Sigmoid colon (tissue), 7 donors: ENCODE measurements around the gene ZYG11A. TPM values are rescaled to one million over a fixed set of nuclear protein-coding genes. Genes with fewer than 3 reads are reported as not detected.

ENCODE experiments used
- DNase-seq: peaks from one replicate; pipeline ENCODE4 v3.0.0-alpha.2; 2019
- H3K27ac ChIP-seq, 4 donors: fragments of 200-600 bp; sonication (generic); one replicate each; pipeline ENCODE4 v1.5.1; 2016 to 2019; ENCODE audit warnings: mild to moderate bottlenecking in 1 of 4
- H3K27me3 ChIP-seq, 3 donors: fragments of 200-600 bp; sonication (generic); one replicate each; pipeline ENCODE4 v1.5.1; 2019; ENCODE audit warnings: mild to moderate bottlenecking in 1 of 3
- H3K36me3 ChIP-seq, 4 donors: fragments of 200-600 bp; sonication (generic); one replicate each; pipeline ENCODE4 v1.5.1; 2016 to 2019
- H3K4me1 ChIP-seq, 4 donors: fragments of 200-600 bp; sonication (generic); one replicate each; pipeline ENCODE4 v1.5.1; 2017 to 2019
- H3K4me3 ChIP-seq, 4 donors: fragments of 200-600 bp; sonication (generic); one replicate each; pipeline ENCODE4 v1.5.1; 2017 to 2019; ENCODE audit warnings: mild to moderate bottlenecking in 2 of 4, moderate library complexity in 1 of 4
- H3K9me3 ChIP-seq, 4 donors: fragments of 200-600 bp in 3 of 4; sonication (generic) in 3 of 4; one replicate each; pipeline versions ENCODE4 v1.5.1 to v1.6.1; 2013 to 2019
- CTCF ChIP-seq, 4 experiments: fragments of 450-650 bp in 3 of 4; fragments of 200-600 bp in 1 of 4; IDR thresholded peaks; one replicate each; pipeline ENCODE4 v1.5.1; 2016 to 2019; ENCODE audit warnings: antibody characterized with exemption in 4 of 4, mild to moderate bottlenecking in 3 of 4, moderate library complexity in 2 of 4
- EP300 ChIP-seq, 4 donors: sonication (generic); formaldehyde crosslinking; IDR thresholded peaks; one replicate each; pipeline ENCODE4 v1.6.1; 2017; ENCODE audit warnings: antibody characterized with exemption in 4 of 4
- POLR2A ChIP-seq, 2 donors: fragments of 450-650 bp; IDR thresholded peaks; one replicate each; pipeline ENCODE4 v1.6.1; 2016; ENCODE audit warnings: antibody characterized with exemption in 2 of 2, mild to moderate bottlenecking in 2 of 2, moderate library complexity in 2 of 2
- POLR2AphosphoS5 ChIP-seq, 4 donors: sonication (generic); formaldehyde crosslinking; IDR thresholded peaks; one replicate each; pipeline ENCODE4 v1.6.1; 2017; ENCODE audit warnings: antibody characterized with exemption in 4 of 4
- WGBS, 2 donors: extraction: QIAGEN DNeasy Blood & Tissue Kit; methylation state at CpG; one replicate each; pipeline ENCODE4 v1.1.7; 2013; 5-methylcytosine and 5-hydroxymethylcytosine counted together
- intact Hi-C: fragments of 100-400 bp; cut with DNase I; formaldehyde crosslinking; loops from one replicate; pipeline ENCODE4 v1.15.1; 2023
- polyA plus RNA-seq, 3 donors: library from polyadenylated mRNA; stranded (reverse); fragments of 200-250 nt; gene quantifications; one replicate each; pipeline ENCODE4 v1.2.3, GENCODE V29; 2013
- total RNA-seq, 4 donors: library from RNA; depleted of rRNA; stranded (reverse); fragments of >200 nt; gene quantifications; one replicate each; pipeline ENCODE4 v1.1.0, GENCODE V29; 2016
- donor health status: healthy with polysubstance abuse.
- donor health status: Bipolar disorder and iron deficiency.
- donor health status: healthy.

ZYG11A gene
- total and polyA plus RNA-seq, 7 donors, result 0.07 TPM; not detected in 6

DNA sequence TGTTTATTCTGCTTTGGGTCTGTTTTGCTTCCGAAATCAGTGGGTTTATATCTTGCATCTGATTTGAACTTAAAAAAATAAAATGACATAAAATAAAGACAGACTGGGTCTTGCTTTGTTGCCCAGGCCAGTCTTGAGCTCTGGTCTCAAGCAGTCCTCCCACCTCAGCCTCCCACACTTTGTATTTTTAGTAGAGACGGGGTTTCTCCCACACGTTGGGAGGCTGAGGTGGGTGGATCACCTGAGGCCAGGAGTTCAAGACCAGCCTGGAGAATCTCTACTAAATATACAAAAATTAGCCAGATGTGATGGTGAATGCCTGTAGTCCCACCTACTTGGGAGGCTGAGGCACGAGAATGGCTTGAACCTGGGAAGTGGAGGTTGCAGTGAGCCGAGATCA lies 5.9 kb downstream of the ZYG11A start:
- Histone ChIP-seq H3K36me3 (no peaks in the 10 kb centered on the region), H3K4me3 (no peak overlapping the region), H3K9me3 (no peaks in the 10 kb centered on the region), H3K27ac (no peak overlapping the region), H3K4me1 (peaks cover 0 to 2% (median under 1%) of the 10 kb centered on the region in 4 donors), H3K27me3 (peaks cover 3 to 44% (median 7%) of the 10 kb centered on the region in 3 donors)
- no peak for DNase-seq
- WGBS, 2 donors, result 87 to 90% methylated on average over 5 of the region's 5 CpGs
- intact Hi-C loops, result loop anchor here (10.0 kb wide), 1 partner anchor 336 kb away; no protein-coding TSS in a partner anchor
- TF ChIP-seq EP300 (IDR thresholded peaks at IDR 0.05) (no peak), POLR2A (IDR thresholded peaks at IDR 0.05) (no peak)

GRCh38 chr1:52850951-52851350 lies 8.4 kb downstream of the ZYG11A start:
- DNase-seq, result no peak
- Histone ChIP-seq H3K4me3 (no peak overlapping the region), H3K36me3 (no peaks in the 10 kb centered on the region), H3K9me3 (no peaks in the 10 kb centered on the region), H3K27ac (no peak overlapping the region), H3K27me3 (peaks cover 0 to 19% (median 0%) of the 10 kb centered on the region in 3 donors), H3K4me1 (no peaks in the 10 kb centered on the region)
- TF ChIP-seq POLR2A (IDR thresholded peaks at IDR 0.05), result no peak
- TF ChIP-seq EP300 (IDR thresholded peaks at IDR 0.05), result no peak
- no peak for TF ChIP-seq POLR2AphosphoS5 (IDR thresholded peaks at IDR 0.05)
- no peak for TF ChIP-seq CTCF (IDR thresholded peaks at IDR 0.05)
- intact Hi-C loops, result no loop called here
- WGBS, 2 donors, result 90 to 94% methylated on average over 4 of the region's 4 CpGs

DNA sequence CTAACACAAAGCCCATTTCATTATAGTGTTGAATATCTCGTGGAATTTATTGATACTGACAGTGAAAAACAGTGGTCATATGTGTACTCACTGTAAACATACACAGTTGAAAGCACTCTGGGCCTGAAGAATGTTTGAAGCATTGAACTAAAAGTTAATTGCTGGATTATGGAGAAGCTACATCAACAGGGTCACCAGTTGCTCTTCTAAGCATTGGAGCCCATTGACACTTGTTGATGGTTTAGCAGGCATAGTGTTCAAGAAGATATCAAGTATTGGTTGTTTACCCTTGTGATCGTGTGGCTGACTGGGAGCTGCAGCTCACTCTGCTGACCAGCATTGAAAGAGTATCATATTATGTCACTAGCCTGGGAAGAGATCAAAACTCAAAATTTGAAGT lies 10.3 kb downstream of the ZYG11A start:
- 67 to 79% methylated on average over 2 of the region's 2 CpGs for WGBS, 2 donors
- no peak overlapping the region for H3K27ac ChIP-seq
- DNase-seq, result no peak
- H3K4me3 ChIP-seq, result no peak overlapping the region
- H3K9me3 ChIP-seq, result no peaks in the 10 kb centered on the region
- H3K36me3 ChIP-seq, result no peaks in the 10 kb centered on the region
- intact Hi-C loops, result no loop called here
- H3K4me1 ChIP-seq, result no peaks in the 10 kb centered on the region
- no peak for TF ChIP-seq EP300 (IDR thresholded peaks at IDR 0.05)
- TF ChIP-seq POLR2AphosphoS5 (IDR thresholded peaks at IDR 0.05), result no peak
- no peak for TF ChIP-seq CTCF (IDR thresholded peaks at IDR 0.05)
- TF ChIP-seq POLR2A (IDR thresholded peaks at IDR 0.05), result no peak
- peaks cover 0 to 11% (median 0%) of the 10 kb centered on the region in 3 donors for H3K27me3 ChIP-seq

DNA sequence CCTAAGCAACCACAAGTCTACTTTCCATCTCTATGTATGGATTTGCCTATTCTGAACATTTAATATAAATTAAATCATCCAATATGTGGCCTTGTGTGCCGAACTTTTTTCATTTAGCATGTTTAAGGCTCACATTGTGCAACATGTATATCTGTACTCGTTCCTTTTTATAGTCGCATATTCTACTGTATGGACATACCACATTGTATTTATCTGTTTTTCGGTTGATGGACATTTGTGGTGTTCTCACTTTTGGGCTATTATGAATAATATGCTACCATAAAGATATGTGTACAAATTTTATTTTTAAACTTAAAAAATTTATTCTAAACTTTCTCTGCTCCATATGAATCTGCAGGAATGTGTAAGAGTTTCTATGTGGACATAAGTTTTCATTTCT lies 13.0 kb downstream of the ZYG11A start:
- intact Hi-C loops, result no loop called here
- WGBS, 2 donors, result 92 to 97% methylated on average over 4 of the region's 4 CpGs
- no peaks in the 10 kb centered on the region for H3K36me3 ChIP-seq
- H3K27ac ChIP-seq, result no peak overlapping the region
- H3K9me3 ChIP-seq, result no peaks in the 10 kb centered on the region
- H3K4me3 ChIP-seq, result no peak overlapping the region
- peaks cover 0 to 3% (median 0%) of the 10 kb centered on the region in 3 donors for H3K27me3 ChIP-seq
- no peak for TF ChIP-seq EP300 (IDR thresholded peaks at IDR 0.05)
- TF ChIP-seq CTCF (IDR thresholded peaks at IDR 0.05), result no peak
- TF ChIP-seq POLR2A (IDR thresholded peaks at IDR 0.05), result no peak
- TF ChIP-seq POLR2AphosphoS5 (IDR thresholded peaks at IDR 0.05), result no peak
- no peaks in the 10 kb centered on the region for H3K4me1 ChIP-seq
- DNase-seq, result no peak

DNA sequence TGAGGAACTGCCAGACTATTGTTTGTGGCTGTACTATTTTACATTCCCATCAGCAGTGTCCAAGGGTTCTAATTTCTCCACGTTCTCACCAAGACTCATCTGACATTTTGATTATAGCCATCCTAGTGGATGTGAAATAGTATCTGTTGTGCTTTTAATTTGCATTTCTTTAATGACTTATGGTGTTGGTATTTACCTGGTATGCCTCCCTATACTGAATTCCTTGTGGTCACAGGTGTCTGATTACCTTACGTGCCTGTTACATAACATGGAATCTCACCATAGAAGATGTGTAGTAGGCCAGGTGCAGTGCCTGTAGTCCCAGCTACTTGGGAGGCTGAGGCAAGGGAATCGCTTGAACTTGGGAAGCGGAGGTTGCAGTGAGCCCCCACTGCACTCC lies 13.5 kb downstream of the ZYG11A start:
- no peak overlapping the region for H3K4me3 ChIP-seq
- 94 to 95% methylated on average over 4 of the region's 4 CpGs for WGBS, 2 donors
- intact Hi-C loops, result no loop called here
- H3K36me3 ChIP-seq, result no peaks in the 10 kb centered on the region
- H3K4me1 ChIP-seq, result no peaks in the 10 kb centered on the region
- no peak for DNase-seq
- H3K9me3 ChIP-seq, result no peaks in the 10 kb centered on the region
- H3K27me3 ChIP-seq, result peaks cover 0 to 3% (median 0%) of the 10 kb centered on the region in 3 donors
- H3K27ac ChIP-seq, result no peak overlapping the region
- no peak for TF ChIP-seq CTCF (IDR thresholded peaks at IDR 0.05)
- TF ChIP-seq POLR2A (IDR thresholded peaks at IDR 0.05), result no peak
- TF ChIP-seq EP300 (IDR thresholded peaks at IDR 0.05), result no peak
- TF ChIP-seq POLR2AphosphoS5 (IDR thresholded peaks at IDR 0.05), result no peak
